SK-MEL-5 (cell line): ENCODE measurements around the gene AKNAD1. TPM values are rescaled to one million over a fixed set of nuclear protein-coding genes. Genes with fewer than 3 reads are reported as not detected.
"Not testable (repeated sequence)": the region's sequence is repeated elsewhere in the genome, so short reads cannot be mapped to it uniquely, and the experiment has no call there.

Experiments used
- DNase-seq: peaks from one replicate; pipeline ENCODE4 v3.0.0-alpha.2; 2016; ENCODE audit warnings: low read depth, low spot score
- in situ Hi-C: cut with HindIII; loops from 2 replicates; pipeline ENCODE4 v1.10.0; 2016; ENCODE audit warnings: low sequenced_read_pairs, high pct_unique_total_duplicates, low pct_unique_long_range_greater_than_20kb
- polyA plus RNA-seq, 2 experiments: library from polyadenylated mRNA; depleted of rRNA; stranded (reverse); fragments of >200 nt; gene quantifications; 2 replicates each; pipeline ENCODE4 v1.2.3, GENCODE V29; 2015
- total RNA-seq: library from RNA; depleted of rRNA; stranded (reverse); fragments of >200 nt; shearing (Covaris generic); gene quantifications from 2 replicates; pipeline ENCODE4 v1.2.3, GENCODE V29; 2014; rRNA removed

AKNAD1 gene
- total RNA-seq = 0.13 TPM in 1 of 2 replicates, not detected in the other
- polyA plus RNA-seq (2015; cell fraction: cytosol; rRNA removed) = not detected in 2 replicates
- polyA plus RNA-seq (2015; cell fraction: nucleus; rRNA removed) = not detected in 2 replicates

GRCh38 chr1:108856994-108857393 is at the start of gene AKNAD1:
Gene AKNAD1 (minus strand): TSS chr1:108857094. CDS start chr1:108852664, 4,430 bp downstream.
- in situ Hi-C loops = no loop called here
- no peak for DNase-seq

GRCh38 chr1:108901106-108901505 is 44.2 kb upstream of the AKNAD1 start:
- in situ Hi-C loops = no loop called here

GRCh38 chr1:108897865-108898720 is 41.2 kb upstream of the AKNAD1 start:
- DNase-seq = peak; percentile 68
- in situ Hi-C loops = no loop called here

More at GRCh38 chr1:108901106-108901505, 44.2 kb upstream of the AKNAD1 start:
- no peak for DNase-seq

- DNase-seq = no peak
- in situ Hi-C loops = no loop called here
Observed at GRCh38 chr1:108896146-108897145, 39.6 kb upstream of the AKNAD1 start.

- in situ Hi-C loops = no loop called here
- no peak for DNase-seq
Observed at GRCh38 chr1:108893141-108893530, 36.2 kb upstream of the AKNAD1 start.

- in situ Hi-C loops = no loop called here
Observed at GRCh38 chr1:108892356-108893140, 35.7 kb upstream of the AKNAD1 start.

GRCh38 chr1:108889706-108890384 is 33.0 kb upstream of the AKNAD1 start:
- in situ Hi-C loops = no loop called here
- no peak for DNase-seq

More at GRCh38 chr1:108892356-108893140, 35.7 kb upstream of the AKNAD1 start:
- DNase-seq = peak; percentile 21

- in situ Hi-C loops, DNase-seq: not testable (repeated sequence)
Observed at GRCh38 chr1:108889006-108889645, 32.2 kb upstream of the AKNAD1 start.

- in situ Hi-C loops = no loop called here
- DNase-seq = no peak
Observed at GRCh38 chr1:108886292-108886691, 29.4 kb upstream of the AKNAD1 start.

- DNase-seq = no peak
- in situ Hi-C loops = no loop called here
Observed at GRCh38 chr1:108884968-108885367, 28.1 kb upstream of the AKNAD1 start.

- in situ Hi-C loops = no loop called here
- DNase-seq = no peak
Observed at GRCh38 chr1:108882837-108883236, 25.9 kb upstream of the AKNAD1 start.

- in situ Hi-C loops = no loop called here
- DNase-seq = no peak
Observed at GRCh38 chr1:108881369-108881768, 24.5 kb upstream of the AKNAD1 start.

GRCh38 chr1:108880850-108881249 is 24.0 kb upstream of the AKNAD1 start:
- in situ Hi-C loops = no loop called here
- no peak for DNase-seq

GRCh38 chr1:108878678-108879077 is 21.8 kb upstream of the AKNAD1 start:
- no peak for DNase-seq
- in situ Hi-C loops = no loop called here

- in situ Hi-C loops = no loop called here
- DNase-seq = no peak
Observed at GRCh38 chr1:108878160-108878469, 21.2 kb upstream of the AKNAD1 start.

GRCh38 chr1:108877348-108878159 is 20.7 kb upstream of the AKNAD1 start:
- in situ Hi-C loops = no loop called here
- peak; percentile 16 for DNase-seq
